Gastroesophageal sphincter (tissue), 3 donors: ENCODE data around the gene CPSF7.

Experiments used
- CTCF ChIP-seq, 4 experiments: fragments of 200-600 bp in 2 of 4; fragments of 450-650 bp in 2 of 4; sonication (generic) in 1 of 4; IDR thresholded peaks; one replicate each; pipeline ENCODE4 v1.5.1; 2017 to 2019; ENCODE audit warnings: antibody characterized with exemption in 4 of 4, mild to moderate bottlenecking in 2 of 4, moderate library complexity in 2 of 4
- EP300 ChIP-seq: sonication (generic); formaldehyde crosslinking; IDR thresholded peaks from one replicate; pipeline ENCODE4 v1.6.1; 2017; ENCODE audit warnings: antibody characterized with exemption, mild to moderate bottlenecking
- POLR2A ChIP-seq, 2 donors: fragments of 450-650 bp; IDR thresholded peaks; one replicate each; pipeline ENCODE4 v1.6.1; 2017; ENCODE audit warnings: antibody characterized with exemption in 2 of 2, mild to moderate bottlenecking in 2 of 2, moderate library complexity in 1 of 2

GRCh38 chr11:61377461-61378160, 52.2 kb downstream of the CPSF7 start:
- TF ChIP-seq CTCF (IDR thresholded peaks at IDR 0.05) (no peak), POLR2A (IDR thresholded peaks at IDR 0.05) (no peak), EP300 (no peak)
